HG02571 (cell line): ENCODE results near the gene IQGAP3.
"Not testable (repeated sequence)": the region's sequence is repeated elsewhere in the genome, so short reads cannot be mapped to it uniquely, and the experiment has no call there.

Experiments
- ATAC-seq: cut with Tn5 transposase; IDR thresholded peaks from one replicate; pipeline ENCODE4 v1.9.1; 2021; ENCODE audit warnings: mild to moderate bottlenecking, moderate library complexity; ENCODE audit not compliant: unreplicated experiment

Gene IQGAP3

GRCh38 chr1:156595016-156595415 is 22.7 kb upstream of the IQGAP3 start:
- no peak for ATAC-seq

DNA sequence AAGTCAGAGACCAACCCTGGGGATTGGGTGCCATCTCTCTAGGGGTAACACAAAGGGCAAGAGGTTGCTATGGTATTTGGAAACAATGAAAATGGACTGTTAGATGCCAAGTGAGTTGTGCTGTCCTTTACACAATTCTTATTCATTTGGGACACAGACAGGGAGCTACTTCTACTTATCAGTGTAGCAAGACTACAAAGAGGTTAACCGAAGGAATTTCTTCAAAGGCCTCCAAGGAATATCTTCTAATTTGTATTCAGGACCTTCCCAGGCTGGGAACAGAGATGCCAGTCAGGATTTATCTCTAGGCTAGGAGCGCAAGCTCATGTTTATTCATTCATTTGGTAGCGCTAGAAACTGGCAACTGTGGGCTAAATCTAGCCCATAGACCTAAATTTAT is 21.8 kb upstream of the IQGAP3 start:
- ATAC-seq: no peak

GRCh38 chr1:156593661-156593989 is 21.3 kb upstream of the IQGAP3 start:
- no peak for ATAC-seq

GRCh38 chr1:156592910-156593660 is 20.7 kb upstream of the IQGAP3 start:
- no peak for ATAC-seq

GRCh38 chr1:156592158-156592909 is 20.0 kb upstream of the IQGAP3 start:
- ATAC-seq: no peak

DNA sequence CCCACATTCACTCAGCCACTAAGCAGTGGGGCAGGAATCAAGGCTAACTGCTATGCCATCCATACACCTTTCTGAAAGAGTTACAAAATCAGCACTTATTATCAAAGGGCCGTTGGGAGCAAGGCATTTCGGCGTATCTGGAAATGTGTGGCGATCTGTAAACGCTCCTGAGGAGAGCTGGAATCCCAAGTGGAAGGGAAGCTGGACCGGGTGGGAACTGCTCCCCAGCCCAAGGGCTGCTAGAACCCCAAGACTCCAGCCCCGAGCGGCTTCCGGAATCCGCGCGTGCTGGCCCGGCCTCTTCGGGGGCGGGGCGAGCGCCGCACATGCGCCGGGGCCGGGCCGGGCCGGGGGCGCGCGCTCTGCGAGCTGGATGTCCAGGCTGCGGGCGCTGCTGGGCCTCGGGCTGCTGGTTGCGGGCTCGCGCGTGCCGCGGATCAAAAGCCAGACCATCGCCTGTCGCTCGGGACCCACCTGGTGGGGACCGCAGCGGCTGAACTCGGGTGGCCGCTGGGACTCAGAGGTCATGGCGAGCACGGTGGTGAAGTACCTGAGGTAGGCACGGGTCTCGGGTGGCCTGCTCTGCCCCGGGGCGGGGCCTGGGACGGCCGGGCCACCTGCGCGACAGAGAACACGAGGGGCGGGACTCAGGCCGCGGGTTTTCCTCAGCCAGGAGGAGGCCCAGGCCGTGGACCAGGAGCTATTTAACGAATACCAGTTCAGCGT is 19.2 kb upstream of the IQGAP3 start, which contains the start of gene NAXE:
TSS of gene NAXE (plus strand) at position 345 of the 726 bp plus-strand sequence. CDS start at position 374, 29 bp downstream.
- ATAC-seq: peak; percentile 80

DNA sequence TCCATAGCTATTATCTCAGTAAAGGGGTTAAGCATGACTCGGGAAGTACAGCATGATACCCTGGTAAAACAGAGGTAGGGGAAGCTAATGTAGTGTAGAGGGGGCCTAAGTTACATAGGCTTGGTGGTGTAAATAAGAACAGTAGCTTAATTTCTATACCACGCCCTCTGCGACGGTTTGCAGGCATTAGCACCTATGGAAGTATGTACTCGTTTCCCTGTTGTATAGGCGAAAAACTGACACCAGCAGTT is 18.7 kb upstream of the IQGAP3 start:
- no peak for ATAC-seq

GRCh38 chr1:156590326-156591180 is 18.2 kb upstream of the IQGAP3 start:
- ATAC-seq: no peak

DNA sequence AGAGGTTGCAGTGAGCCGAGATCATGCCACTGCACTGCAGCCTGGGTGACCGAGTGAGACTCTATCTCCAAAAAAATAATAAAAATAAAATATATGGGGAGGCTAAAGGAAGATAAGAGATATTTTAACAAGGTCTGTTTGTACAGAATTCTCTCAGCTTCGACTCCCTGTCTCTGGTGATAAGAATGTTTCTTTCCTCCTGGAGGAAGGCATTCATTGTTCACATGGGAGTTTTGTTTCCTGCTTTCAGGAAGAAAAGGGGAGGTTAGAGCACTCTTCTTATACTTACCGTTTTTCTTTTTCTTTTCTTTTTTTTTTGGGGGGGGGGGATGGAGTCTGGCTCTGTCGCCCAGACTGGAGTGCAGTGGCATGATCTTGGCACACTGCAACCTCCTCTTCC is 17.2 kb upstream of the IQGAP3 start:
- no peak for ATAC-seq

GRCh38 chr1:156587927-156588326 is 15.6 kb upstream of the IQGAP3 start:
- not testable (repeated sequence) for ATAC-seq

DNA sequence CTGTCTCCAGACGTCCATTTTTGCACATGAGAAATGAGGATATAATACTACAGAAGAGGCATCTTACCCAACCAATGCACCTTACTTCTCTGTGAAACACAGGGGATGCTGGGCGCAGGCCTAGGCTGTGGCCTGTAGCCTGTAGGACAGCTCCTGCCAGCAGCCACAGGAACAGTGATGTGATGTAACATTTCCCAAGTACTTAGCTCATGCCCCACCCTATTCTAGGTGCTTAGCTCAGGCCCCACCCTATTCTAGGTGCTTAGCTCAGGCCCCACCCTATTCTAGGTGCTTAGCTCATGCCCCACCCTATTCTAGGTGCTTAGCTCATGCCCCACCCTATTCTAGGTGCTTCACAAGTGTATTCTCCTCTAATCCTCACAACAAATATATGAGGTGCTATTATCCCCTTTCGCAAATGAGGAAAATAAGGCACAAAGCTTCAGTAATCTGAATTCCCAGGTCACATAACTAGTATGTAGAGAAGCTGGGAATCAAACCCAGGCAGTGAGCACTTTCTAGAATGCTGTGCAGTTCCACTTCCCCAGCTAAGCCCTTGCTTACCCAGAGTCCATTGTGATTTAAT is 14.6 kb upstream of the IQGAP3 start:
- ATAC-seq: no peak

GRCh38 chr1:156586323-156586722 is 14.0 kb upstream of the IQGAP3 start:
- no peak for ATAC-seq

DNA sequence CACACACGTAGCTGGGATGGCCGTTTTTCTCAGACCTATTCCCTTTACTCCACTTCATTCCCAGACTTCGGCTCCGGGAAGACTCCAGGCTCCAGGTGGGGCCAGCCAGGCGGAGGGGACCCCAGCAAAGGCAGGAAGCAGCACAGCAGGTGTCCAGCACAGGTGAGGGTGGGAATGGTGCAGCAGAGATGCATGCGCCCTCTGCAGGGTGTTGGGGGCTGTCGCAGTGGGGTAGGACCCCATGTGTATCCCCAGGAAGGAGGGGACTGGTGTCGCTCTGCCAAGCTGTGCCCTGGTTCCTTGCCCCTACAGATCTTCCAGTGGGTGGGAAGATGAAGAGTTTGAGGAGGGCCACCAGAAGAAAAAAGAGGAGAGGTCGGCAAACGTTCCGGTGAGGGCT is 12.4 kb upstream of the IQGAP3 start:
- ATAC-seq: no peak

GRCh38 chr1:156583821-156584622 is 11.7 kb upstream of the IQGAP3 start:
- ATAC-seq: no peak

DNA sequence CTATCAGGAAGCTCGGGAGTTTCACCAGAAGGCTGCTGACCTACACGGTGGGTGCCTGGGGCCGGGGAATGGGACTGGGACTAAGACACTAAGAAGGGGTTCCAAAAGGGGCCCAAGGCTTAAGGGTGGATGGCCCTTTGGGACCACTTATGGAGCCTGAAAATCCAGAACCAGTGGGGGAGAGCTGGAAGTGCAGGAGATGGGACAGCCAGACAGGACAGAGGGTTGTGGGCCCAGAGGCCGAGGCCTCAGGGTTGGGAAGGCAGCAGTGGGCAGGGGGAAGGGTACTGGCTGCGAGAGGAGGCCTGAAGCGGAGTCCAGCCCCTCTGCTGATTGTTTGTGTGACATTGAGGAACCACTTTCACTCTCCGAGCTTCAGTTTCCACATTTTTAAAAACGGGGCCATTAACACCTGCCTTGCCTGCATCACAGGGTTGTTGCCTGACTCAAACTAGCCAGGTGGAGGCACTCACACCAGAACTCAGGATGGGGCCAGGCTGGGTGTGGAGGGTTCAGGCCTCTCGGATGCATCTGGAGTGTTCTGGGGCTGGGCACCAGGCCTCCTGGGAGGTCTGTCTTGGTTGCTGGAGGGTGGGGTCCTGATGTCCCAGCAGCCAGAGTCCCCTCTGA is 10.1 kb upstream of the IQGAP3 start:
- no peak for ATAC-seq

- no peak for ATAC-seq
Observed at GRCh38 chr1:156581661-156582387, 9.5 kb upstream of the IQGAP3 start.

- ATAC-seq: no peak
Observed at GRCh38 chr1:156579472-156579871, 7.1 kb upstream of the IQGAP3 start, which contains the start of gene TTC24. Gene TTC24, plus strand, starts transcription at chr1:156579723. Its CDS starts 1,642 bp downstream, at chr1:156581365.

- ATAC-seq: no peak
Observed at GRCh38 chr1:156578055-156578454, 5.7 kb upstream of the IQGAP3 start.

- ATAC-seq: no peak
Observed at GRCh38 chr1:156577550-156577949, 5.2 kb upstream of the IQGAP3 start.
